MM.1S (cell line): ENCODE measurements around the gene EML6.

Experiments used
- EZH2 ChIP-seq: fragments of 300-600 bp; sonication (generic); optimal IDR thresholded peaks from 2 replicates; pipeline ENCODE3; 2017; ENCODE audit warnings: low read depth, mild to moderate bottlenecking, antibody characterized with exemption, low read length, mixed read lengths
- EZH2phosphoT487 ChIP-seq: fragments of 300-600 bp; sonication (generic); IDR thresholded peaks from 2 replicates; pipeline ENCODE4 v1.6.1; 2018; ENCODE audit warnings: antibody characterized with exemption, low read length
- TF ChIP-seq, protein P1 (sequence below): fragments of 300-600 bp; sonication (generic); IDR thresholded peaks from 2 replicates; pipeline ENCODE4 v1.5.1; 2016; ENCODE audit warnings: antibody characterized with exemption, low read length, mixed read lengths

DNA sequence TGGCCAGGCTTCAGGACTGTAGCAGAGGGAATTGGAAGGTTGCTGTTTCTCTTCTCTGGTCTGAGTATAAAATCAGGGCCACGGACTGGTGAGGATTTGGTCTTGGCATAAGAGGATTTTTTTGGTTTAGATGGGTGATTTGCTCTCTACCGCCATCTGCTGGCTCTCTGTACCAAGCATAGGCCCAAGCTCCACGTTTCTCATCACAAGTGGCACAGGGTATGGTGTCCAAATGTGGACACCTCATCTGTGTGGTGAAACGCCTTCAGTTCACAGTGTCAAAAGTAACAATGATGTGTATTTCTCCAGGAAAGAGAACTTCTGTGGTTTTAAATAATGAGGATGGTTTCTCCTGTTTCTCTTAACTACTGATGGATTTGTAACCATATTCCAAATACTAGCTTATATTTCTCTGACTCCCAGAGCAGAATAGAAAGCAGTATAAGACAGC is 115.1 kb downstream of the EML6 start:
- TF ChIP-seq, protein P1, sequence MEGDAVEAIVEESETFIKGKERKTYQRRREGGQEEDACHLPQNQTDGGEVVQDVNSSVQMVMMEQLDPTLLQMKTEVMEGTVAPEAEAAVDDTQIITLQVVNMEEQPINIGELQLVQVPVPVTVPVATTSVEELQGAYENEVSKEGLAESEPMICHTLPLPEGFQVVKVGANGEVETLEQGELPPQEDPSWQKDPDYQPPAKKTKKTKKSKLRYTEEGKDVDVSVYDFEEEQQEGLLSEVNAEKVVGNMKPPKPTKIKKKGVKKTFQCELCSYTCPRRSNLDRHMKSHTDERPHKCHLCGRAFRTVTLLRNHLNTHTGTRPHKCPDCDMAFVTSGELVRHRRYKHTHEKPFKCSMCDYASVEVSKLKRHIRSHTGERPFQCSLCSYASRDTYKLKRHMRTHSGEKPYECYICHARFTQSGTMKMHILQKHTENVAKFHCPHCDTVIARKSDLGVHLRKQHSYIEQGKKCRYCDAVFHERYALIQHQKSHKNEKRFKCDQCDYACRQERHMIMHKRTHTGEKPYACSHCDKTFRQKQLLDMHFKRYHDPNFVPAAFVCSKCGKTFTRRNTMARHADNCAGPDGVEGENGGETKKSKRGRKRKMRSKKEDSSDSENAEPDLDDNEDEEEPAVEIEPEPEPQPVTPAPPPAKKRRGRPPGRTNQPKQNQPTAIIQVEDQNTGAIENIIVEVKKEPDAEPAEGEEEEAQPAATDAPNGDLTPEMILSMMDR: peak; percentile 92
- TF ChIP-seq EZH2 (no peak), EZH2phosphoT487 (no peak)
